HG03521 (cell line): ENCODE measurements around the gene GDPD4.

ENCODE experiments used
- ATAC-seq: cut with Tn5 transposase; IDR thresholded peaks from one replicate; pipeline ENCODE4 v1.9.1; 2021; ENCODE audit warnings: mild to moderate bottlenecking, moderate library complexity; ENCODE audit not compliant: unreplicated experiment

Gene GDPD4

DNA sequence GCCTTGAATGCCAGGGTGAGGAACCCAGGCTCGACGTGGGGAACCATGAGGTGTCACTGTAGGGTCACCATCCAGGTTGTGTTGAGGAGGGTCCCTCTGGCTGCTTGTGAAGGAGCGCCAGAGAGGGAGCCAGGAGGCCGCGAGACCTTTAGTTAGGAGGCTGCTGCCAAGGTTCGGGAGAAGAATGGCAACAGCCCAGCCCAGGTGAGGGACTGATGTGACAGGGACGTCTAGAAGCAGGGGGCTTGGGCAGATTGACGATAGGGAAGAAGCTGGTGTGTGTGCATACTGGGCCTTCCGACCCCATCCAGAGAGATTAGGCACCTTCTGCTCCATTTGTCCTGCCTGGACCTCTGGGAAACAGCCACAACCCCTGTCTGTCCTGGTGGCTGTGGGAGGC, 124.5 kb downstream of the GDPD4 start:
- no peak for ATAC-seq

DNA sequence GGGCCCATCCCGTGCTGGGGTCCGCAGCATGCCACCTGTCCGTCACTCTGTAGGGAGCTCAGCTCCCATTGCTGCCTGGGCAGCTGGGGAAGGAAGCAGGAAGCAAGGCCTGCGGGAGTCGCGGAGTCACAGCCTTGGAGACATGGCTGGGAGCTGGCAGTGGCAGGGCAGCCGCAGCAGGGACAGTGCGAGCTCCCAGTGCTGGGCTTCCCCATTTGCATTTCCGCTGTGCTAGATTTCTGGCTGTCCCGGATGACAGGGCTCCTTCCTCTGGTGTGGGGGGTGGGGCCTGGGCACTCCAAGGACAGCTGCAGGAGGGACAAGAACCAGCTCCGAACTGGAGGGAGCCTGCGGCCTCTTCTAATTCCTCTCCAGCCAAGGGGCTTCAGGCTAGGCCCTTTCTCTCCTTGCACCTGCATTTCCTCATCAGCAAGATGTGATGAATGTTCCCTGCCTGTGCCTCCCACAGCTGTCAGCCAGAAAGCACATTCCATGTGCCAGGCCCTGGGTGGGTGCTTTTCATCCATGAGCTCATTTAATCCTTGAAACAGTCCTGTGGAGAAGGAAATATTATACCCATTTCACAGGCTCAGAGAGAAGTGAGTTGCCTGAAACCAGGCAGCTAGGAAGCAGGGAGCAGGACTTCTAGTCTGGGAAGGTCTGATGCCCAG, 125.5 kb downstream of the GDPD4 start:
- ATAC-seq: no peak

DNA sequence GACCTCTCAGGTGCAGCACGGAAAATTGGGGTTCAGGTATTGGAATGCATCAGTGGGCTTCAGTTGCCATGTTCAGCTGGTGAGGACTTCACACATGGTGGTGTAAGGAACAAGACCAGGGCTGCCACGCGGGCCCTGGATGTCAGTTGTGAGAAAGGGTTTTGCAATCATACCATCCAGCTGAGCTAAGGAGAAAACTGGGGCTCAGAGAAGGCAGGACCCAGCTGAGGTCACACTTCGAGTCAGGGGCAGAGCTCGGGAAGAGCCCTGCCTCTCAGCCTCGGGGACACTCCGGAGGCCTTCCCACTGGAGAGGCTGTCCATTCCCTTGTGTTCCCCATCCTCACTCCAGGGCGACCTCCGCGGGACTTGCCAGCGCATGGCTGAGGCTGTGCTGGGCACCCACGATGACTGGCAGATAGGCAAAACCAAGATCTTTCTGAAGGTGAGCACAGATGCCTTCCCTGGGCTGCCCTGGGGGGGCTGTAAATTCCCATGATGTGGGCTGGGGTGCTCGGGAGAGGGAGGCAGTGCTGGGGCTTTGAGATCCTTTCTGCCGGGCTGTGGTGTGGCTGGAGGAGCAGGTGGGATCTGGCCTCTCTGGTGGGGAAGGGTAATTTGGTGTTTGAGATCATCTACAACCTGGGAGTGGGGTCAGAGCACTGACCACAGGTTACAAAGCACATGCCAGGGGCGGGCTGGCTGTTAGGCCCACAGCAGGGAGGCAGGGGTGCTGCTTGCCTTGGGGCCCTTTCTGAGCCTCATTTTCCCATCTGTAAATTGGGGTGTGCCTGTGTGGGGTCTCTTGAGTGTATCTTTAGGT, 126.3 kb downstream of the GDPD4 start:
- no peak for ATAC-seq

DNA sequence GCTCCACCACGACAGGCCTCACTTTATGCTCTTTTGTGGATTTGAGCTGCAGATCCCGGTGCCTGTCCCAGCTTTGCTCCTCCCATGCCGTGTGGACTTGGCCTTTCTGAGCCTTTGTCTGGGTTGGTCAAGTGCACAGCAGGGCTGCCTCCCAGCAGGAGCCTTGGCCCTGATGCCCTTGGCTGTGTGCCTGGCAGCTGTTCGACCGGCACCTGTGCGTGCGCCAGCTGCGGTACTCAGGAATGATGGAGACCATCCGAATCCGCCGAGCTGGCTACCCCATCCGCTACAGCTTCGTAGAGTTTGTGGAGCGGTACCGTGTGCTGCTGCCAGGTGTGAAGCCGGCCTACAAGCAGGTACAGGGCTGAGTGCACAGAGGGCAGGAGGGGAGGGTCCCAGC, 126.9 kb downstream of the GDPD4 start:
- no peak for ATAC-seq

DNA sequence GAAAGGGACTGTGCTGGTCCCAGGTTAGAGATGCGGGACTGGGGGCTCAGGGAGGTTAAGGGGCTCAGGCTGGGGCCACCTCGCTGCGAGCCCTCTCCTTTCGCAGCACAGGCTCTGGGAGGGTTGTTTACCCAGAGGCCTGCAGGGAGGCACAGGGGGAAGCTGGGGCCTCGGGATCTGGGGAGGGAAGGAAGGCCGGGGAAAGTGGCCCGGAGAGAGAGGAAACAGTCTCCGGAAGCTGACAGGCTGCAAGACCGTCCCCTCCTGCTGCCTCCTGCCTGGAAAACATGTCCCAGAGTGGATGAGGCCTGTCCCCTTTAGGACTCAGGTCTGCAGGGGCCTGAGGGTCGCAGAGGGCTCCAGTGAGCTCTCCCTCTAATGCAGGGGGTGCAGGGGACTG, 128.0 kb downstream of the GDPD4 start:
- no peak for ATAC-seq

DNA sequence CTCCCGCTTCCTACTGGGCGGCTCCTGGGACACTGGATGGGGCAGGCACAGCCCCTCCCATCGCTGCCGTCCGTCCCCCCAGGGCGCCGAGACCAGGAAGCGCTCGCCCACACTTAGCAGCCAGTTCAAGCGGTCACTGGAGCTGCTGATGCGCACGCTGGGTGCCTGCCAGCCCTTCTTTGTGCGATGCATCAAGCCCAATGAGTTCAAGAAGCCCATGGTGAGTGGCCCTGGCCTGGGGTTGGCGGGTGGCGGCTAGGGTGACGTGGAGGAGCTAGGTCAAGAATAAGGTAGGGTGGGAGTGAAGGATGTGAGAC, 128.9 kb downstream of the GDPD4 start:
- ATAC-seq: no peak

DNA sequence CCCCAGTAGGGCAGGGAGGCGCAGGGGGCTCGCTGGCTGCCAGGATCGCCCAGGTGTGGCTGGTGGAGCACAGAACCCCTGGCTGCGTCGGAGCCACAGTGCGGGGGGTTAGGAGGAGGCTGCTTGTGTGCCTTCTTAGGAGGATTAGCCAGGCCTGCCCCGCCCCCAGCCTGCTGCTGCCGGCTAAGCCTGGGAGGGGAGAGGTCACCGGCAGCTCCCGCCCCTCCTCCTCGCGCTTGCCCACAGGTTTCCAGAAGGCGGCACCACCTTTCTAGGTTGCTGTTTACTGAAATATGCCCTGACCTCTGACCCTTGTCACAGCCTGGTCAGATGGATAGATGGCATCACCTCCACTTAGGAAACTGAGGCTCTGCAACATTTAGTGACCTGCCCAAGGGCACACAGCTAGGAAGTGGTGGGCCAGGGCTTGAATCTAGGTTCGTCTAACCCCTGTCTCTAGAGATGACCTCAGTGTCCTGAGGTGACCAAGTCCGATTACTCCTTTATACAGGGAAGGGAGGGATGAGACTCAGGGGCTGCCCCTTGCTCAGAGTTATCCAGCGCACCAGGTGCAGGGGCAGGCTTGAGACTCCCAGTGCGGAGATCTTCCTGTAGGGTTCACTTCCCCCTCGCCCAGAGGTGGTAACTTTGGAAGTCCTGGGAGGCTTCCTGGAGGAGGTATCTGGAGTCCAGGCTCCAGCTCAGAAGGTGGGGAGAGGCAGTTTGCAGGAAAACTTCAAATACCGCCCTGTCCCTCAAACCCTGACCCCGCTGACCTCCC, 129.4 kb downstream of the GDPD4 start:
- ATAC-seq: no peak

DNA sequence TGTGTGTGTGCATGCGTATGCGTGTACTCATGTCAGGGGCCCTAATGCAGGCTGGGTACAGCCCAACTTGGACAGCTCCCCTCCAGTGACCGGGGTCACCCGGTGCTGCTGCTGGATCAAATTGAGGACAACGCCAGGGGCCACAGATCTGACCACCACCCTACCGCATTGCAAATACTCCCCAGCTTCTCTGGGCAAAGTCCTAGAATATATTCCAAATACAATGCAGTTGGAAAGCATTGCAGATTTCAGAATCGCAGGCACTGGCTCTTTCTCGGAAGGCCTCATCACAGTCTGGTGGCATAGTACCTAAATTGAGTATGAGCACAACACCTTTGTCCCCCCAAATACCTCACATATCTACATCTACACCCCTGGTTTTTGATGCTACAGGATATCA, 130.2 kb downstream of the GDPD4 start:
- ATAC-seq: no peak

DNA sequence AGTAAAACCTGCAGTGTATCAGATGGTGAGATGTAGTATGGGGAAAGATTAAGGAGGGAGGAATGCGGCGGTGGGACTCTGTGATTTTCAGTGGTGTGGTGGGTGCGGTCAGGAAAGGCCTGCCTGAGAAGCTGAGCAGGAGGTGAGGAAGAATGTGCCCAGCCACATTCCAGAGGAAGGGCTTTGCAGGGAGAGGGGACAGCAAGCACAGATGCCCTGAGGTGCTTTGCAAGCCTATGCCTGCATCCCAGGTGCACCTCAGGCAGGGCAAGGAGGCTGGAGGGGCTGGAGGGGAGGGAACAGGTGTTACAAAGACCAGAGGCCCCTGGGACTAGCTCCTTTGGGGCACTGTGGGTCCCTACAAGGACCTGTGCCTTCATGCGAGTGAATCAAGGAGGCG, 131.4 kb downstream of the GDPD4 start:
- no peak for ATAC-seq

DNA sequence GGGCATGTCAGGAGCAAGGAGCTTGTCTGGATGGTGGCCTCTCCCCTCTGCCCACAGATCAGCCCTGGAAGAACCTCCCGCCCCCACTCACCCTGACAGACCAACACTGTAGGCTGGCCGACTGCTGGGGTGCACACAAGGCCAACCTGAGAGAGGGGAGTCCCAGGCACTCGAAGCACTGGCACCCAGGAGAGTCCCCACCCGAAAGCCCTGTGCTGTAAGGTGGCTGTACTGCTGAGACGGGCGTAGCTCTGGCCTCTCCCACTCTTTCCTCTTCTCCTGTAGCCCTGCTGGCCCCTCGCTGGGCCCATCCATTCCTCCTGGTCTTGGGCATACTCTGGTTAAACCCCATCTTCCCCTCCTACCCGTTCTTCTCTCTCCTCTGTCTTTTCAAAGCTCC, 133.7 kb downstream of the GDPD4 start:
- ATAC-seq: no peak

DNA sequence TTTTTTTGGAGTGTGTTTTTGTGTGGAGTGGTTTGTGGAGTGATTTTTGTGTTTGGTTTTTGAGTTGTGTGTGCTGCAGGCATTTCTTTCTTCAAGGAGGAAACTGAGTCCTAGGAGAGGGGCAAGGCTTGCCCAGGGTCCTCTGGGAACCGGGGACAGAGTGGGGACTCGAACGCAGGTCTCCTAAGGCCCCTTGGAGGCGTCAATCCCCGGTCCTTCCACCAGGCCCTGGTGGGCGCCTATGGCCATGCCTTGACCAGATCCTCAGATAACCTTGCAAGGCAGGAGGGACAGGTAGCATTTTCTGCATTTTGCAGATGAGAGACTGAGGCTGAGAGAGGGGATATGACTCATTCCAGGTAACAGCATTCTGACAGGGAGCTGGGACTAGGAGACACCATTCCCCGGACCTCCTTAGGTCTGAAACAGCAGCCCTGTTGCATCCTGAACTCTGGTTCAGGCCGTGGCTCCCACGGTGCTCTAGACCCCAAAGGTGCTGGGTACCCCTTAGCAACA, 134.3 kb downstream of the GDPD4 start:
- ATAC-seq: no peak
